Measurements from ENCODE around the gene SLCO4C1.

Gene SLCO4C1

DNA sequence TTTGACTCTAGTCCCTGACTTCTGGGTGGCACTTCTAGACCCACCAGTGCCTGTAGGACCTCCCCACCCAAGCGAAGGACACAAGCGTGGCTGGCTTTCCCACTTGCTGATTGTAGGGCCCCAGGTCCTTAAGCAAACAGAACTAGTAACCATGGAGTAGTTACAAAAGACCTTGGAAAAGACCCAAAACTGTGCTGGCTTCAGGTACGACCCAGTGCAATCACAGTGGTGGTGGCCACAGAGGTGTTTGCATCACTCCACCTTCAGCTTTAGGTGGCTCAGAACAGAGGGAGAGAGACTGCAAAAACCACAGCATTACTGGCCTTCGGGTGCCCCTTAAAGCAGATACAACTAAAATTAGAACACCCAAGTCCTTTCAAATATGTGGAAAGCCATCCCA lies 52.9 kb downstream of the SLCO4C1 start:
- Histone ChIP-seq H3K27ac (ENCODE audit: low read depth, low read length) (no peak overlapping the region), H3K4me3 (ENCODE audit: low read length) (no peak overlapping the region), H3K4me1 (ENCODE audit: control insufficient read depth, insufficient read depth, low read length) (no peaks in the 10 kb centered on the region), H3K36me3 (ENCODE audit: control insufficient read depth, insufficient read depth, low read length) (no peaks in the 10 kb centered on the region), H3K27me3 (ENCODE audit: control insufficient read depth, insufficient read depth, low read length) (no peaks in the 10 kb centered on the region), H3K9ac (ENCODE audit: low read length) (no peak overlapping the region)

DNA sequence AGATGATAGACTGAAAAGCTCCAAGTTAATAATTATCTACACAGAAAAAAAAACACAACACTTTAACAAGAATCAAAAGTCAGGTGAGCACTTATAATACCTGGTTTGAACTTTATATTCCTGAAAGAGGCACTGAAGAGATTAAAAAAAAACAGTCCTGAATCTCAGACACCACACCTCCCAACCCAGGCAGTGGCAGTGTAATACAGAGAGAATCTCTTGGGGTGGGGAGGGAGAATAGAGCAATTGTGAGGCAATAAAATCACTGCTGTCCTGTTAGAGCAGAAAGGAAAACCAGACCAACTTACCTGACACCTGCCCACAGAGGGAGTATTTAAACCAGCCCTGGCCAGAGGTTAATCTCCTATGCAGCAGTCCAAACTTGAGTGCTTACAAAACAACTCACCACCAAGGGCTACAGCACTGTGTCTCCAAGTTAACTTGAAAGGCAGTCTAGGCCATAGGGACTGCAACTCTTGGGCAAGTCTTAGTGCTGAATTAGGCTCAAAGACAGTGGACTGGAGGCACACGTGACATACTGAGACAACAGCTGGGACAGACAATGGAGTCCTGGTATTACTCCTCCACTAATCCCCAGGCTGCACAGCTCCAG lies 54.2 kb downstream of the SLCO4C1 start:
- no peak overlapping the region for H3K4me3 ChIP-seq (ENCODE audit: low read length)
- no peak overlapping the region for H3K9ac ChIP-seq (ENCODE audit: low read length)
- H3K27me3 ChIP-seq (ENCODE audit: control insufficient read depth, insufficient read depth, low read length), result no peaks in the 10 kb centered on the region
- no peak overlapping the region for H3K27ac ChIP-seq (ENCODE audit: low read depth, low read length)
- no peaks in the 10 kb centered on the region for H3K36me3 ChIP-seq (ENCODE audit: control insufficient read depth, insufficient read depth, low read length)
- H3K4me1 ChIP-seq (ENCODE audit: control insufficient read depth, insufficient read depth, low read length), result no peaks in the 10 kb centered on the region

DNA sequence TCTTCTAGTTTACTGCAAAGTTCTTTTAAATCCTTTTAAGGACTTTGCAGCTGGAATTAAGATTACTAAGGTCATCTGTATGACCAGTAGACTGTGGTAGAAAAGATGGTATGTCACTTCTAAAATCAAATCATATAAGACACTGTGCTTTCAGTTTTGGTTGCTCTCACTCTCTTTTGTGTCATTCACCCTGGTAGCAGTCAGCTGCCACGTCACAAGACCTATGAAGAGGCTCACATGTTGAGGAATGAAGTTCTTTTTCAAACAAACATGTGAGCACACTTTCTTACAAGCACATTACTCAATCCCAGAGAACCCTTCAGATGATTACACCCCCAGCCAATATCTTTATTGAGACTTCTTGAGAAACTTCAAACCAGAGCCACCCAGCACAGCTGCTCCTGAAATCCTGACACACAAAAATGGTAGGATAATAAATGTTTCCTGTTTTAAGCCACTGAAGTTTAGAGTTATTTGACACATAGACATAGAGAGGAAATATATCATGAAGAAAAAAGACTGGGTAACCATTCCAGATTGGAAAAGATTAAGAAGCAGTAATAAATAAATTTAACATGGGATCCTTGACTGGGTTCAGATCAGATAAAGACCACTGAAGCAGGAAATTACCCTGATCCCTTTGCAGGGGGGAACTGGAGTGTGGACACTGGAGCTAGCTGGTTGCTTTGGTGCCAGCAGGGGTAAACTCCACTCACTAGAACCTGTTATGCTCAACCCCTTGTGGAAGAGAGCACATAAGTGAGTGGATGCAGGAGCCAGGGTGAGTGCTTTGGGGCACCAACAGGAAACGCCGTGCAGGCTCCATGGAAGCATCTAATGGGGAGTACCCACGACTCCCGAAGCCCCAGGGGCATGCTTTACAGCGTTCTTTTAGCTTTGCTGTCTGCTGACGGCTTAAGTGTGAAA lies 64.1 kb downstream of the SLCO4C1 start:
- Histone ChIP-seq H3K4me3 (ENCODE audit: low read length) (no peak overlapping the region), H3K4me1 (ENCODE audit: control insufficient read depth, insufficient read depth, low read length) (no peaks in the 10 kb centered on the region), H3K27me3 (ENCODE audit: control insufficient read depth, insufficient read depth, low read length) (no peaks in the 10 kb centered on the region), H3K9ac (ENCODE audit: low read length) (no peak overlapping the region), H3K36me3 (ENCODE audit: control insufficient read depth, insufficient read depth, low read length) (no peaks in the 10 kb centered on the region), H3K27ac (ENCODE audit: low read depth, low read length) (no peak overlapping the region)

DNA sequence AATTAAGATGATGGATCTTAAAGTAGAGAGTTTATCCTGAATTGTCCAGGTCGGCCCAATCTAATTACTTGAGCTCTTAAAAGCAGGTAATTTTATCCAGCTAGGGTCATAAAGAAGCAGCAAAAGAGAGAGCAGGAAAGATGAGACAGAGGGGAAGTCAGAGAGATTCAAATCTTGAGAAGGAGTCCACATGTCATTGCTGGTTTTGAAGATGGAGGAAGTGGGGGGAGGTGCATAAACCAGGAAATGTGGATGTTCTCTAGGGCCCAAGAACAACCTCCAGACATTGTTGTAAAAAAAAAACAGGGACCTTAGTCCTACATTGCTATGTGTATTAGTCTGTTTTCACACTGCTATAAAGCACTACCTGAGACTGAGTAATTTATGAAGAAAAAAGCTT lies 66.4 kb downstream of the SLCO4C1 start:
- no peak overlapping the region for H3K4me3 ChIP-seq (ENCODE audit: low read length)

DNA sequence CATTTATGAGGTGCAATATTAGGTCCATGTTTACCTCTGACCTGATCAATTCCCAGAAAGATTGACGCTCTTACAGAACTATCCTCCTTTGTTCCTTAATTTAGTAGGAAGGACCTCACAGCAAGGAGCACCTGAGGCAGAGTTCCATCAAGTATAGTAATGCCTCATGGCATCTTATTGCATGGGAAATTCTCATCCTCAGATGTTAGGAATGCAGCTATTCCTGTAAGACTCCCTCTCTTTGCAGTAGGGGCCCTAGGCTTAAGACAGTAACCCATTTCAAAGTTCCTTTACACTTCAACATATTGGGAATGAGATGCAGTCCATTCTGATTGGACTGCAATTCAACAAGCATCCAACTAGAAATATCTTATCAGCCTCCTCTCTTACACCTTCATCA lies 69.8 kb downstream of the SLCO4C1 start:
- Histone ChIP-seq H3K9ac (ENCODE audit: low read length) (no peak overlapping the region), H3K36me3 (ENCODE audit: control insufficient read depth, insufficient read depth, low read length) (no peaks in the 10 kb centered on the region), H3K4me3 (ENCODE audit: low read length) (no peak overlapping the region), H3K4me1 (ENCODE audit: control insufficient read depth, insufficient read depth, low read length) (no peaks in the 10 kb centered on the region), H3K27me3 (ENCODE audit: control insufficient read depth, insufficient read depth, low read length) (no peaks in the 10 kb centered on the region), H3K27ac (ENCODE audit: low read depth, low read length) (no peak overlapping the region)

More for the DNA sequence above, 66.4 kb downstream of the SLCO4C1 start:
- no peaks in the 10 kb centered on the region for H3K36me3 ChIP-seq (ENCODE audit: control insufficient read depth, insufficient read depth, low read length)
- H3K9ac ChIP-seq (ENCODE audit: low read length), result no peak overlapping the region
- H3K27ac ChIP-seq (ENCODE audit: low read depth, low read length), result no peak overlapping the region
- H3K4me1 ChIP-seq (ENCODE audit: control insufficient read depth, insufficient read depth, low read length), result no peaks in the 10 kb centered on the region
- no peaks in the 10 kb centered on the region for H3K27me3 ChIP-seq (ENCODE audit: control insufficient read depth, insufficient read depth, low read length)

DNA sequence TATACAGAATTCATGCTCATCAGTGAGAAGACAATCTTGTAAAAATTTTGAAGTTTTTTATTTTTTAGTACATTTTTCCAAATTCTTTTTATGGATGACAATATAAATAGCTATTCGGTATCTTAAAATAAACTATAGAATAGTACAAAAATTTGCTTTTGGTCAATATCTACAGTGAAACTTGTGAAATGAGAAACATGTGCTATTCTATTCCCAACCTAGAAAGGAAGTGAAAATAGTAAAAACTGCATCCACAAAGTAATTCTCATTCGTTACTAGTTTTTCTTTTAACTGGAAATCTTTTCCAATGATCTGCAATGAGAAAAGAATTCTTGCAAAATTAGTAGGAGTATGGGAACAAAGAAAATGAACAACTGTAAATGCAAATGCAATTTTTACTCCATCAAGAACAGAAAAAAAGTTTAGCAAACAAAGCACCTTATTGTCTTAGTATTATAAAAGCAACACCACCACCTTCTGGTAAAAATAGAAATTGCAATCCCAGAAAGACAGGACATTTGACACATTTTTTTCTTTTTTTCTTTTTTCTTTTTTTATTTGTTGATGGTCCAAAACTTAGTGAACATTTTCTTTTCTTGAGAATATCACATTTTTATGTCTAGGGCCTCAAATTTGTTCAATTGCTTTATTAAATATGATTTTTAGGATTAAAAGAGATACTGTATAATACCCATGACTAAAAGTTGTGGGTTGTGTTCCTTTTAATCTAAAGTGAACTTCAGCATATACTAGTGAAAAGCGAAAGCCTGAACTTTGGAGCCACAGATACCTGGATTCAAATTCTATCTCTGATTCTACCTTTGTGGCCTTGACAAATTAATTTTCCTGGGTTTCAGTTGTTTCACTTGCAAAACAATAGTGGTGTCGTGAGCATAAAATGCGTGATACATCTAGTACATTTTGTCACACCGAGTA lies 72.3 kb downstream of the SLCO4C1 start:
- no peaks in the 10 kb centered on the region for H3K27me3 ChIP-seq (ENCODE audit: control insufficient read depth, insufficient read depth, low read length)
- no peak overlapping the region for H3K9ac ChIP-seq (ENCODE audit: low read length)
- H3K27ac ChIP-seq (ENCODE audit: low read depth, low read length), result no peak overlapping the region
- no peak overlapping the region for H3K4me3 ChIP-seq (ENCODE audit: low read length)
- no peaks in the 10 kb centered on the region for H3K36me3 ChIP-seq (ENCODE audit: control insufficient read depth, insufficient read depth, low read length)
- no peaks in the 10 kb centered on the region for H3K4me1 ChIP-seq (ENCODE audit: control insufficient read depth, insufficient read depth, low read length)

DNA sequence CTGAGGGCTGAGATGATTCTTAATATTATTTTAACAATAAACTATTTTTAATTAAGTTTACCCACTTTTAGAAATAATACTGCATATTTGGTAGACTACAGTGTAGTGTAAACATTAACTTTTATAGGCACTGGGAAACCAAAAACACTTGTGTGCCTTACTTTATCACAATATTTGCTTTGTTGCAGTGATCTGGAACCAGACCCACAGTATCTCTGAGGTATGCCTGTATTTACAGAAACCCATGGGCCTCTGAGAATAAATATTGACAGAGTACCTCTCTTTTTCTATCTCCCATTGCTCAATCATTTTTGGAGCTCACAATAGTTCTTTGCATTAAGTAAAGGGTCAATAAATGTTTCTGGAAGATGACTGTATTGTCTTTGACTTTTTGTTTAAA lies 73.3 kb downstream of the SLCO4C1 start:
- H3K27ac ChIP-seq (ENCODE audit: low read depth, low read length), result no peak overlapping the region
- H3K4me3 ChIP-seq (ENCODE audit: low read length), result no peak overlapping the region
- no peak overlapping the region for H3K9ac ChIP-seq (ENCODE audit: low read length)
- H3K4me1 ChIP-seq (ENCODE audit: control insufficient read depth, insufficient read depth, low read length), result no peaks in the 10 kb centered on the region
- no peaks in the 10 kb centered on the region for H3K27me3 ChIP-seq (ENCODE audit: control insufficient read depth, insufficient read depth, low read length)
- H3K36me3 ChIP-seq (ENCODE audit: control insufficient read depth, insufficient read depth, low read length), result no peaks in the 10 kb centered on the region

DNA sequence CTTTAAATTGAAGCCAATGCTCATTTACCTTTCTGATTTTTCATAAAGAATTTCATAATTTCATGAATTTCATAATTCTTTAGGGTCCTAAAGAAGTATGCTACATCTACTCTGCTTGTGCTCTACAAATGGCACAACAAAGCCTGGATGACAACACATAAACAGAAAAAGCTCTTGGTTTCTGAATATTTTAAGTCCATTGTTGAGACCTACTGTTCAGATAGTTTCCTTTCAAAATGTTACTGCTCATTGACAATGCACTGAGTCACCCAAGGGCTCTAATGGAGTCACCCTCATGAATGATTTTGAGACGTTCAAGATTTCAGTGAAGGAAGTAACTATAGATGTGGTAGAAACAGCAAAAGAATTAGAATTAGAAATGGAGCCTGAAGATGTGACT lies 74.1 kb downstream of the SLCO4C1 start:
- no peaks in the 10 kb centered on the region for H3K36me3 ChIP-seq (ENCODE audit: control insufficient read depth, insufficient read depth, low read length)
- no peak overlapping the region for H3K27ac ChIP-seq (ENCODE audit: low read depth, low read length)
- no peaks in the 10 kb centered on the region for H3K27me3 ChIP-seq (ENCODE audit: control insufficient read depth, insufficient read depth, low read length)
- H3K4me3 ChIP-seq (ENCODE audit: low read length), result no peak overlapping the region
- H3K4me1 ChIP-seq (ENCODE audit: control insufficient read depth, insufficient read depth, low read length), result no peaks in the 10 kb centered on the region
- no peak overlapping the region for H3K9ac ChIP-seq (ENCODE audit: low read length)

DNA sequence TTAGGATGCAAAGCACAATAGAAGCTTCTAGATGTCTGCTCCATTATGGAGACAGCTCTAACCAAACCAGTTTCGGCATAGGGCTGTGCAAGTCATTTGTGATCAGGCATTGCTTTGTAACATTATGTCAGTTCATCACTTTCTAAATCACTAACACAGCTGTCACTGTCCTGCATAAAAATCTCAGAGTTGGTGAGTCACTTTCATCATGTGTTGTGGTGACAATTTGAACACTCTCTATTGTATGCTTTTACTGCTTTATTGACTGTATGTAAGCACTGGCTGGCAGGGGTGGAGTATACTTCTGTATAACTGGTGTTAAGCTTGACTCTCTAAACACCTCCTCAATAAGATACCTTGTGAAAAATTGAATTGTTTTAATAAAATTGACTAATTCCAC lies 77.9 kb downstream of the SLCO4C1 start:
- H3K36me3 ChIP-seq (ENCODE audit: control insufficient read depth, insufficient read depth, low read length), result no peaks in the 10 kb centered on the region
- no peak overlapping the region for H3K9ac ChIP-seq (ENCODE audit: low read length)
- H3K4me3 ChIP-seq (ENCODE audit: low read length), result no peak overlapping the region

DNA sequence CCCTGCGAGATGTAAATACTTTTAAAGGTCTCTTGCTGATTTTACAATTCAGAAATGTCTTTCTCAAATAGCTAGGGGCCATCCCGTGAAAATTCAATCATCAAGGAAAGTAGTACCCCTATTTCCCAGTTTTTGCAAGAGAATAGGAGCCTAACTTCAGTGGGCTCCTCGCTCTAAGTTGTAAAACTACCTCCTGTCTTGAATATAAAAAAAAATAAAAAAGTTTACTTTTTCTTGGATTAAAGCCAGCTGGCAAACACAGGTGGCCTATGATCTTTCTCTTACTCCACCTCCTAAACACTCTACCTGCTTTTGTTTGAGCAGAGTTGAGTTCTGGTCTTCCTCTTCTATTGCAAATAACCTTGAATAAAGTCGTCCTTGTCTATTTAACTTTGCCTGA lies 79.4 kb downstream of the SLCO4C1 start:
- Histone ChIP-seq H3K27ac (ENCODE audit: low read depth, low read length) (no peak overlapping the region), H3K4me1 (ENCODE audit: control insufficient read depth, insufficient read depth, low read length) (no peaks in the 10 kb centered on the region), H3K4me3 (ENCODE audit: low read length) (no peak overlapping the region), H3K27me3 (ENCODE audit: control insufficient read depth, insufficient read depth, low read length) (no peaks in the 10 kb centered on the region), H3K36me3 (ENCODE audit: control insufficient read depth, insufficient read depth, low read length) (no peaks in the 10 kb centered on the region), H3K9ac (ENCODE audit: low read length) (no peak overlapping the region)

More for the DNA sequence above, 77.9 kb downstream of the SLCO4C1 start:
- Histone ChIP-seq H3K4me1 (ENCODE audit: control insufficient read depth, insufficient read depth, low read length) (no peaks in the 10 kb centered on the region), H3K27me3 (ENCODE audit: control insufficient read depth, insufficient read depth, low read length) (no peaks in the 10 kb centered on the region), H3K27ac (ENCODE audit: low read depth, low read length) (no peak overlapping the region)

DNA sequence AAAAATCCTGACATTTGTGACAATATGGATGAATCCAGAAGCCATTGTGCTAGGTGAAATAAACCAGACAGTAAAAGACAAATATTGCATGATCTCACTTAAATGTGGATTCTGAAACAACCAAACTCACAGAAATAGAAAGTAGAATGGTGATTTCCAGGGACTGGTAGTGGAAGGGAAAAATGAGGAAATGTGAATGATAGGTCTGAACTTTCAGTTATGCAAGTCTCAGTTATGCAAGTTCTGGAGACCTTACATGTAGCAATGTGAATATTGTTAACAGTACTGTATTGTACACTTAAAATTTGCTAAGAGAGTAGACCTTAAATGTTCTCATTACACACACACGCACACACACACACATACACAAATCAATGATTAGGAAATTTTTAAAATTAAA lies 84.9 kb downstream of the SLCO4C1 start:
- H3K9ac ChIP-seq (ENCODE audit: low read length), result no peak overlapping the region
- H3K4me1 ChIP-seq (ENCODE audit: control insufficient read depth, insufficient read depth, low read length), result no peaks in the 10 kb centered on the region

DNA sequence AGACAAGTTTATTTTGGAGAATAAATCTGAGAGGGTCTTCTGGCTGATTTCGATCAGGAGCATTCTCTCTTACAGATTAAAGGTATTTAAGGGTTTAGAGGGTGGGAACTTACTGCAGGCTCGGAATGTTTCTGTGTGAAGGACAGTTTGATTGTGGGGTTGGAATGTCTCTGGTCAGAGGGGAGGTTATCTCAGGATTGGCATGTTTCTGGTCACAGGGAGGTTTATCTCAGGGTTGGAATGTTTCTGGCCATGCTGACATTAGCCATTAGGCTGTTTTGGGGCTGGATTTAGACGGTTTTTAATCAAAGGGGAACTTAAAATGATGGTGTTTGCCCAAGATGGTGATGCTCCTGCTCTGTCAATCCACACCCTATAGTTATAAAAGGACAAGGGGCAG lies 95.2 kb downstream of the SLCO4C1 start:
- Histone ChIP-seq H3K36me3 (ENCODE audit: control insufficient read depth, insufficient read depth, low read length) (no peaks in the 10 kb centered on the region), H3K9ac (ENCODE audit: low read length) (no peak overlapping the region)

More for the DNA sequence above, 84.9 kb downstream of the SLCO4C1 start:
- no peak overlapping the region for H3K4me3 ChIP-seq (ENCODE audit: low read length)
- H3K27ac ChIP-seq (ENCODE audit: low read depth, low read length), result no peak overlapping the region
- H3K27me3 ChIP-seq (ENCODE audit: control insufficient read depth, insufficient read depth, low read length), result no peaks in the 10 kb centered on the region
- no peaks in the 10 kb centered on the region for H3K36me3 ChIP-seq (ENCODE audit: control insufficient read depth, insufficient read depth, low read length)

More for the DNA sequence above, 95.2 kb downstream of the SLCO4C1 start:
- Histone ChIP-seq H3K27me3 (ENCODE audit: control insufficient read depth, insufficient read depth, low read length) (no peaks in the 10 kb centered on the region), H3K4me3 (ENCODE audit: low read length) (no peak overlapping the region), H3K4me1 (ENCODE audit: control insufficient read depth, insufficient read depth, low read length) (no peaks in the 10 kb centered on the region), H3K27ac (ENCODE audit: low read depth, low read length) (no peak overlapping the region)
